Right atrium auricular region (tissue), 2 donors: ENCODE measurements around the gene MAPKBP1. TPM values are rescaled to one million over a fixed set of nuclear protein-coding genes. Genes with fewer than 3 reads are reported as not detected.

Experiments
- DNase-seq: peaks from one replicate; pipeline ENCODE4 v3.0.0-alpha.2; 2019; ENCODE audit warnings: low spot score
- H3K27ac ChIP-seq, 2 donors: fragments of 200-600 bp; sonication (generic); 1 replicate in 1 of 2; 2 replicates in 1 of 2; pipeline ENCODE4 v1.5.1; 2016 to 2019
- H3K27me3 ChIP-seq, 2 donors: fragments of 200-600 bp; sonication (generic); one replicate each; pipeline versions ENCODE4 v1.5.1 to v1.6.0; 2017 to 2019
- H3K36me3 ChIP-seq: fragments of 200-600 bp; sonication (generic); one replicate; pipeline ENCODE4 v1.5.1; 2016
- H3K4me1 ChIP-seq, 2 donors: fragments of 200-600 bp; sonication (generic); one replicate each; pipeline versions ENCODE4 v1.5.1 to v1.6.0; 2017 to 2019
- H3K4me3 ChIP-seq, 2 donors: fragments of 200-600 bp; sonication (generic); 1 replicate in 1 of 2; 2 replicates in 1 of 2; pipeline ENCODE4 v1.5.1; 2017 to 2019; ENCODE audit warnings: mild to moderate bottlenecking in 1 of 2, moderate library complexity in 1 of 2
- H3K9me3 ChIP-seq, 2 donors: fragments of 200-600 bp; sonication (generic); one replicate each; pipeline ENCODE4 v1.5.1; 2019
- total RNA-seq, 2 donors: library from RNA; depleted of rRNA; stranded (reverse); fragments of >200 nt; gene quantifications; one replicate each; pipeline ENCODE4 v1.1.0, GENCODE V29; 2016
- TF ChIP-seq, protein P1 (sequence below), 2 donors: fragments of 200-600 bp; sonication (generic); IDR thresholded peaks; one replicate each; pipeline ENCODE4 v1.5.1; 2019; ENCODE audit warnings: antibody characterized with exemption in 2 of 2

The MAPKBP1 gene
- total RNA-seq, 2 donors from 2014 or later = 10.5 TPM

DNA sequence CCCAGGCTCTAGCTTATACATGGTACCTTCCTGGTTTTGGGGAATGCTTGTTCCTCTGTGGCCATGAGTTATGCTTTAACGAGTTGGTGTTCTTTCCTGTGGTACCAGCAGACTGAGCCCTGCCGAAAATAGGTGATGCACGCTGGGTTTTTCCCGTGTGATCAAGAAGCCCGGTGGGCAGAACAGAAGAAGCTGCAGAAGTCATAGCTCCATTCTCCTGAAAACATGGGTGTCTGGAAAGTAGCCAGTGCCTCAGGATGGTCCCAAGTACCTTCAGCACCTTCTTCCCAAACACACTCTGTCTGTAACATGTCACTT is 25.2 kb downstream of the MAPKBP1 start:
- H3K36me3 ChIP-seq = peaks cover 4% of the 10 kb centered on the region
- no peaks in the 10 kb centered on the region for H3K27me3 ChIP-seq
- no peak overlapping the region for H3K4me3 ChIP-seq
- TF ChIP-seq, protein P1, sequence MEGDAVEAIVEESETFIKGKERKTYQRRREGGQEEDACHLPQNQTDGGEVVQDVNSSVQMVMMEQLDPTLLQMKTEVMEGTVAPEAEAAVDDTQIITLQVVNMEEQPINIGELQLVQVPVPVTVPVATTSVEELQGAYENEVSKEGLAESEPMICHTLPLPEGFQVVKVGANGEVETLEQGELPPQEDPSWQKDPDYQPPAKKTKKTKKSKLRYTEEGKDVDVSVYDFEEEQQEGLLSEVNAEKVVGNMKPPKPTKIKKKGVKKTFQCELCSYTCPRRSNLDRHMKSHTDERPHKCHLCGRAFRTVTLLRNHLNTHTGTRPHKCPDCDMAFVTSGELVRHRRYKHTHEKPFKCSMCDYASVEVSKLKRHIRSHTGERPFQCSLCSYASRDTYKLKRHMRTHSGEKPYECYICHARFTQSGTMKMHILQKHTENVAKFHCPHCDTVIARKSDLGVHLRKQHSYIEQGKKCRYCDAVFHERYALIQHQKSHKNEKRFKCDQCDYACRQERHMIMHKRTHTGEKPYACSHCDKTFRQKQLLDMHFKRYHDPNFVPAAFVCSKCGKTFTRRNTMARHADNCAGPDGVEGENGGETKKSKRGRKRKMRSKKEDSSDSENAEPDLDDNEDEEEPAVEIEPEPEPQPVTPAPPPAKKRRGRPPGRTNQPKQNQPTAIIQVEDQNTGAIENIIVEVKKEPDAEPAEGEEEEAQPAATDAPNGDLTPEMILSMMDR (IDR thresholded peaks at IDR 0.05) = no peak
- no peak for DNase-seq
- H3K4me1 ChIP-seq = peaks cover 0 to 25% of the 10 kb centered on the region in 2 donors
- no peaks in the 10 kb centered on the region for H3K9me3 ChIP-seq
- no peak overlapping the region for H3K27ac ChIP-seq

DNA sequence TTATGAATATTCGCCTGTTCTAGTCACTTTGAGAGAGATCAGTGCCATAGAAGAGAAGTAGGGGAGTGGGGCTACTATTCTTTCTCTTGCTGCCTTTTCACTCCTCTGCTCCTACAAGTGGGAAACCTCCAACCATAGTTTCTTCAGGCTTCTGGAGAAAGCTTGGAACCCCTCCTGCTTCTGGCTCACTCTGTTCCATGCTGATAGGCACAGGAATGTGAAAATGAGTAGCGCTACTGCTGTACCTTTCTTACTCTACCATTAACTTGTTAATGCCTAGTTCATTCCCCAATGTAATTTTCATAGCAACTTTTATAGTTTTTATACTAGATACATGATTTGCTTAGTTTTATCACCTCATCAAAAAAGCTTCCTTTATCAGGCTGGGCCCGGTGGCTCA is 26.9 kb downstream of the MAPKBP1 start:
- no peak overlapping the region for H3K27ac ChIP-seq
- H3K4me1 ChIP-seq = peaks cover 0 to 32% of the 10 kb centered on the region in 2 donors
- H3K9me3 ChIP-seq = no peaks in the 10 kb centered on the region
- H3K36me3 ChIP-seq = peaks cover 4% of the 10 kb centered on the region
- TF ChIP-seq, protein P1 (IDR thresholded peaks at IDR 0.05) = no peak
- DNase-seq = no peak
- H3K27me3 ChIP-seq = no peaks in the 10 kb centered on the region
- no peak overlapping the region for H3K4me3 ChIP-seq

DNA sequence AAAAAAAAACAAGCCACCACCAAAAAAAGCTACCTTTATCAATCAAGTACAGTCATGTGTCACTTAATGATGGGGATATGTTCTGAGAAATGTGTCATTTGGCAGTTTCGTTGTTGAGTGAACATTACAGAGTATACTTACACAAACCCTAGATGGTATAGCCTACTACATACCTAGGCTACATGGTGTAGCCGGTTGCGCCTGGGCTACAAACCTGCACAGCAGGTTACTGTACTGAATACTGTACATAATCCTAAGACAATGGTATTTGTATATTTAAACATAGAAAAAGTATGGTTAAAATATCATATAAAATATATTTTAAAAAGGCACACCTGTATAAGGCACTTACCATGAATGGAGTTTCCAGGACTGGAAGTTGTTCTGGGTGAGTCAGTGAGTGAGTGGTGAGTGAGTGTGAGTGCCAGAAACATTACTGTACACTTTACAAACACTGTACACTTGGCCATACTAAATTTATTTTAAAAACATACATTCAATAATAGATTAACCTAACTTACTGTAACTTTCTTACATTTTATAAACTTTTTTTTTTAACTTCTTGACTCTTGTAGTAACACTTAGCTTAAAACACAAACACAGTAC is 27.7 kb downstream of the MAPKBP1 start:
- DNase-seq = no peak
- TF ChIP-seq, protein P1 (IDR thresholded peaks at IDR 0.05) = no peak
- Histone ChIP-seq H3K9me3 (no peaks in the 10 kb centered on the region), H3K36me3 (peaks cover 4% of the 10 kb centered on the region), H3K4me1 (peaks cover 0 to 31% of the 10 kb centered on the region in 2 donors), H3K27ac (no peak overlapping the region), H3K4me3 (no peak overlapping the region), H3K27me3 (no peaks in the 10 kb centered on the region)

DNA sequence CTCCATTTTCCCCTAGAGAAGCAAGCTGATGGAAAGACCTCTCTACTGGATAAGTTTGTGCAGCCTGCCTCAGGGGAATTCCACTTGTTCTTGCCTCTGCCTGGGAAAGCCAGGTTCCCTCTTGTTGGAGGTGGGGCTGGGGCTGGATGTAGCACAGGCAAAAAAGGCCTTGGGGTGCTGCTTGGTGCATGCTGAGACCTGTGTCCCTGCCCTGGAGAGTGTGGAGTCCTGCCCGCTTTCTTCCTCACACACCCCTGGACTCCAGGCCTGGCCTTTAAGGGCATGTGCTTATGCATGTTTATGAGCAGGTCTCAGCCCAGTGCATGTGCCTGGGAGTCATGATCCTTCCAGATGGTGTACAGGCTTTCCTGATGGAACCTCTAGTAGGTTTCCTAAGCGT is 30.1 kb downstream of the MAPKBP1 start:
- Histone ChIP-seq H3K9me3 (no peaks in the 10 kb centered on the region), H3K27me3 (no peaks in the 10 kb centered on the region), H3K4me3 (no peak overlapping the region), H3K36me3 (peaks cover 4% of the 10 kb centered on the region), H3K27ac (no peak overlapping the region), H3K4me1 (peaks cover 0 to 23% of the 10 kb centered on the region in 2 donors)
- TF ChIP-seq, protein P1 (IDR thresholded peaks at IDR 0.05) = no peak
- no peak for DNase-seq

DNA sequence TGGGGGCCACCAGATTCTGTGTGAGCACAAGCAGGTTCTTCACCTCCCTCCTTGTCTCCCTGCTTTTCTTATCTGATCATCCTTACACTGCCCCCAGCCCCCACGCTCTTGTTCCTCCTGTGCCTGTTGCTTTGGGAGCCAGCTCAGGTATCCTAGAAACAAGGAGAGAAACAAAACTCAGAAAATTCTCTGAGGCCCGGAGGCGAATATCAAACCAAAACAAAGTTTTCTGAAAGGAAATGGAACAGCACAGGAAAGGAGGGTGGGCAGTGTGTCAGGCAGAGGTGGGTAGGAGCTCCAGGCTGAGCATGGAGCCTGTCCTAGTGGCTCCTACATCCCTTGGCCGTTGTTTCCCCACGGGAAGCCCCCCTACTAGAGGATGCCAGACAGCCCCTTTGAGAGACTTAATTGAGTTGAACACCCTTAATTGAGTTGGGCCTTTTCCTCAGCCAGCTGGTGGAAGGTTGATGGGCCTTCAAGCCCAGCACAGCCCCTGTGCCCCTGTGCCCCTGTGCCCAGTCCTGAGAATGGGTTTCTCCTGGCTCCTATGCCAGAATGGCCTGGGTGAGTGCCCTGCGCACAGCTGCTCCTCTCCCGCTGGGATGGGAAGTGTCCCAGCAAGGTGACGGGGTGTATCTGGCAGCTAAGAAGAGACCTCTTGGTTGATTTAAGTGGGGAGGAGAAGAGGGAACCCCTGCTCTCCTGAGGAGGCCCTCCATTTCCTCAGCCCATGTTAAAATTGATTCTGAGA is 30.8 kb downstream of the MAPKBP1 start:
- peaks cover 0 to 23% of the 10 kb centered on the region in 2 donors for H3K4me1 ChIP-seq
- H3K9me3 ChIP-seq = no peaks in the 10 kb centered on the region
- TF ChIP-seq, protein P1 (IDR thresholded peaks at IDR 0.05) = no peak
- peaks cover under 1% of the 10 kb centered on the region for H3K36me3 ChIP-seq
- H3K4me3 ChIP-seq = no peak overlapping the region
- H3K27me3 ChIP-seq = no peaks in the 10 kb centered on the region
- no peak overlapping the region for H3K27ac ChIP-seq
- DNase-seq = no peak
